Osteocyte (in vitro differentiated cells): ENCODE results near the gene SEMA3D. TPM values are rescaled to one million over a fixed set of nuclear protein-coding genes. Genes with fewer than 3 reads are reported as not detected.

Experiments used
- DNase-seq: peaks from one replicate; pipeline ENCODE4 v3.0.0; 2021; ENCODE audit warnings: mixed read lengths; ENCODE audit not compliant: unreplicated experiment; ENCODE audit errors: extremely low spot score
- H3K27ac Mint-ChIP-seq: one replicate; pipeline ENCODE4 v1.8.0; 2021; ENCODE audit warnings: mild to moderate bottlenecking, mixed read lengths; ENCODE audit not compliant: unreplicated experiment
- H3K27me3 Mint-ChIP-seq: one replicate; pipeline ENCODE4 v1.8.0; 2021; ENCODE audit warnings: mixed read lengths; ENCODE audit not compliant: unreplicated experiment
- H3K36me3 Mint-ChIP-seq: one replicate; pipeline ENCODE4 v1.8.0; 2021; ENCODE audit warnings: mixed read lengths; ENCODE audit not compliant: unreplicated experiment
- H3K4me1 Mint-ChIP-seq: one replicate; pipeline ENCODE4 v1.8.0; 2021; ENCODE audit warnings: mixed read lengths; ENCODE audit not compliant: unreplicated experiment
- H3K4me3 Mint-ChIP-seq: one replicate; pipeline ENCODE4 v1.8.0; 2021; ENCODE audit warnings: mild to moderate bottlenecking, moderate library complexity, mixed read lengths; ENCODE audit not compliant: unreplicated experiment
- H3K9me3 Mint-ChIP-seq: one replicate; pipeline ENCODE4 v1.8.0; 2021; ENCODE audit warnings: mixed read lengths; ENCODE audit not compliant: unreplicated experiment
- total RNA-seq: library from RNA; stranded (reverse); gene quantifications from 2 replicates; pipeline ENCODE4 v1.2.1, GENCODE V29; 2021
- TF ChIP-seq, protein P1 (sequence below): fragments of 200-600 bp; sonication (generic); IDR thresholded peaks from 2 replicates; pipeline ENCODE4 v1.5.0; 2021; ENCODE audit warnings: antibody characterized with exemption, mild to moderate bottlenecking, moderate library complexity

Gene SEMA3D
- total RNA-seq, 1 donor from 2014 or later = 18.6 TPM

DNA sequence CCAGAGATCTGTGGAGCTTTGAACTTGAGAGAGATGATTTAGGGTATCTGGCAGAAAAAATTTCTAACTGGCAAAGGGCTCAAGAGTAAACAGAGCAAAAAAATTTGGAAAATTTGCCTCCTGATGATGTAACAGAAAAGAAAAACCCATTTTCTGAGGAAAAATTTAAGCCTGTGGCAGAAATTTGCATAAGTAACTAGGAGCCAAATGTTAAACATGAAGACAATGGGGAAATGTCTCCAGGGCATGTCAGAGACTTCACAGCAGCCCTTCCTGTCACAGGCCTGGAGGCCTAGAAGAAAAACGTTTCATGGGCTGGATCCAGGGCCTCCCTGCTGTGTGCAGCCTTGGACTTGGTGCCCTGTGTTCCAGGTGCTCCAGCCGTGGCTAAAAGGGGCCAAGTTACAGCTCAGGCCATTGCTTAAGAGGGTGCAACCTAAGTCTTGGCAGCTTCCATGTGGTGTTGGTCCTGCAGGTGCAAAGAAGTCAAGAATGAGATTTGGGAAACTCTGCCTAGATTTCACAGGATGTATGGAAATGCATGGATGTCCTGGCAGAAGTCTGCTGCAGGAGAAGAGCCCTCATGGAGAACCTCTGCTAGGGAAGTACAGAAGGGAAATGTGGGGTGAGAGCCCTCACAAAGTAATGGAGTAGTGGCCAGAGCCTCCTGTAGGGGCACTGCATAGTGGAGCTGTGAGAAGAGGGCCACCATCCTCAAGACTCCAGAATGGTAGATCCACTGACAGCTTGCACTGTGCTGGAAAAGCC lies 8.1 kb downstream of the SEMA3D start:
- DNase-seq = no peak
- peaks cover 3% of the 10 kb centered on the region for H3K9me3 Mint-ChIP-seq
- peaks cover 7% of the 10 kb centered on the region for H3K4me1 Mint-ChIP-seq
- TF ChIP-seq, protein P1, sequence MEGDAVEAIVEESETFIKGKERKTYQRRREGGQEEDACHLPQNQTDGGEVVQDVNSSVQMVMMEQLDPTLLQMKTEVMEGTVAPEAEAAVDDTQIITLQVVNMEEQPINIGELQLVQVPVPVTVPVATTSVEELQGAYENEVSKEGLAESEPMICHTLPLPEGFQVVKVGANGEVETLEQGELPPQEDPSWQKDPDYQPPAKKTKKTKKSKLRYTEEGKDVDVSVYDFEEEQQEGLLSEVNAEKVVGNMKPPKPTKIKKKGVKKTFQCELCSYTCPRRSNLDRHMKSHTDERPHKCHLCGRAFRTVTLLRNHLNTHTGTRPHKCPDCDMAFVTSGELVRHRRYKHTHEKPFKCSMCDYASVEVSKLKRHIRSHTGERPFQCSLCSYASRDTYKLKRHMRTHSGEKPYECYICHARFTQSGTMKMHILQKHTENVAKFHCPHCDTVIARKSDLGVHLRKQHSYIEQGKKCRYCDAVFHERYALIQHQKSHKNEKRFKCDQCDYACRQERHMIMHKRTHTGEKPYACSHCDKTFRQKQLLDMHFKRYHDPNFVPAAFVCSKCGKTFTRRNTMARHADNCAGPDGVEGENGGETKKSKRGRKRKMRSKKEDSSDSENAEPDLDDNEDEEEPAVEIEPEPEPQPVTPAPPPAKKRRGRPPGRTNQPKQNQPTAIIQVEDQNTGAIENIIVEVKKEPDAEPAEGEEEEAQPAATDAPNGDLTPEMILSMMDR = no peak
- H3K27ac Mint-ChIP-seq = no peak overlapping the region
- no peaks in the 10 kb centered on the region for H3K27me3 Mint-ChIP-seq
- H3K36me3 Mint-ChIP-seq = peaks cover 9% of the 10 kb centered on the region
- no peak overlapping the region for H3K4me3 Mint-ChIP-seq

DNA sequence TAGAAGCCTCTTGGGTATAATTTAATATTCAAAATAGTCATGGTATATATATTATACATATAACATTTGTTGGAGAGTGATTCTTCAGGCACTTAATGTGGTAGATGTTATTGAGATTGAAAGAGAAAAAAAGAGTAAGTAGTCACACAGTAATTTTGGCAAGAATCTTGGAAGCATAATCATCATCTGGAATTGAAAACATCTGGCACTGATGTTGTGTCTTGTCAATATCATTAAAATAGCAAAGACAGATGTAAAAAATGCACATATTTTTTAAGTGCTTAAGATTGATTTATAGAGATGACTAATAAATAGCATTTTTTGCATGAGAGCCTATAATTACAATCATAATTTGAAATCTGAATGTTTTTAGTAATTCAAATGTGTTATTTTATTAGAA lies 9.5 kb downstream of the SEMA3D start:
- Mint-ChIP-seq H3K9me3 (peaks cover 3% of the 10 kb centered on the region), H3K36me3 (peaks cover 9% of the 10 kb centered on the region), H3K4me1 (peaks cover 16% of the 10 kb centered on the region), H3K27me3 (no peaks in the 10 kb centered on the region), H3K4me3 (no peak overlapping the region), H3K27ac (no peak overlapping the region)
- TF ChIP-seq, protein P1 = no peak
- no peak for DNase-seq

DNA sequence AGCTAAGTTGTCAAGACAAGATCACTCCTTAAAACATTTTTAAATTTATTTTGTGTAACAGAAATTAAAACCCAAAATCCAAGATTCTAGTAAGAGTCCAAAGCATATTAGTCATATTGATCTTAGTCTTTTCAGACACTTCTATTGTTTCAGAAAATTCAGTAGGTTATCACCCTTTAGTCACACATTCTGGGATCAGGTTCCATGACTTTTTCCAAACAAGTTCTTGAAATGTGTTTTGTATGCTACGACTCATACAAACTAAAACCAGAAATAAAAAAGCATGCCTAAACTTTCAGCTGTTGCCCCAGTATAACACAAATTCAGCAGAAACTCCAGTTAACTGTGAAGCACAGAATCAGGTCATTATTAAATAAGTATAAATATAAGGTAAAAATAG lies 10.7 kb downstream of the SEMA3D start:
- TF ChIP-seq, protein P1 = no peak
- Mint-ChIP-seq H3K4me1 (peaks cover 17% of the 10 kb centered on the region), H3K27me3 (no peaks in the 10 kb centered on the region), H3K27ac (no peak overlapping the region), H3K4me3 (no peak overlapping the region), H3K36me3 (peaks cover 9% of the 10 kb centered on the region), H3K9me3 (peaks cover 3% of the 10 kb centered on the region)
- DNase-seq = no peak

DNA sequence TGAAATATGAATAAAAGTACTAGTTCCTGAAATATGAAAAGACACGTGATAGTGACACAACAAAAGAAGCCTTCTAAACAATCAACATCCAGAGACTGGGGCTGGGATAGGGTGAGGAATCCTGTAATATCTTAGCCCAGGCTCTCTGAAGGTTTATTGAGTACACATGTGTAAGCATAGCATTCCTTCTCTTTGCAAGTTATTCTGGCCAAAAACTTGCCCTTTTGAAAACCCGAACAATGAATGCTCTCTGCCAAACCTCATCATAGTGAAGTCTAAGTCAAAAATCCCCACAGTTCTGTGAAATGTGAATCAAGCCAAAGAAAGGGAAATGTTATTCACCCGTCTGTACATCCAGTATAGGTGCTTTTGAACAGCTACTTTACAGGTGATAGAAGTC lies 11.6 kb downstream of the SEMA3D start:
- DNase-seq = no peak
- Mint-ChIP-seq H3K4me1 (peaks cover 17% of the 10 kb centered on the region), H3K27ac (no peak overlapping the region), H3K9me3 (peaks cover 3% of the 10 kb centered on the region), H3K27me3 (no peaks in the 10 kb centered on the region), H3K36me3 (peaks cover 9% of the 10 kb centered on the region), H3K4me3 (no peak overlapping the region)
- TF ChIP-seq, protein P1 = no peak

DNA sequence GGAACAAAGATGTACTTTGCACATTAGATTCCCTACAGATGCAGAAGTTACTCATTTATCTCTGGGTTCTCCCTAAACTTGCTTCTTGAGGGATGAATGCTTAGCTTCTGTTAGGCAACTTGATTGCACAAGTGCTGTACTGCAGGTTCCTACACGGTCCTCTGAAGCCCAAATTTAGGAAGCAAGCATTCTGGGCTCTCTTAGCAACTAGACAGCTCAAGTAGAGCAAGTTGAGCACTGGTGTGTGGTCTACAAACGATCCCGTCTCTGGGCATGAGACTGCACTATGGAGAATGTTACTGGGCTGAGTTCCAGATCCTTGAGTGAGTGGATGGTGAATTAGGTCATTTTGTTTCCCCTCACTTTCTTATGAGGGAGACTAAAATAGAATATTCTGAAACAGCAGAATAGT lies 14.3 kb downstream of the SEMA3D start:
- Mint-ChIP-seq H3K4me3 (no peak overlapping the region), H3K36me3 (no peaks in the 10 kb centered on the region), H3K9me3 (no peaks in the 10 kb centered on the region), H3K4me1 (peaks cover 12% of the 10 kb centered on the region), H3K27ac (peak overlapping the region; percentile 61), H3K27me3 (no peaks in the 10 kb centered on the region)
- DNase-seq = no peak
- TF ChIP-seq, protein P1 = no peak
